HG02884 (cell line): Measurements from ENCODE around the gene GCA.

Source experiments
- ATAC-seq: cut with Tn5 transposase; IDR thresholded peaks from one replicate; pipeline ENCODE4 v1.9.1; 2021; ENCODE audit warnings: mild to moderate bottlenecking, moderate library complexity; ENCODE audit not compliant: unreplicated experiment

Gene GCA

DNA sequence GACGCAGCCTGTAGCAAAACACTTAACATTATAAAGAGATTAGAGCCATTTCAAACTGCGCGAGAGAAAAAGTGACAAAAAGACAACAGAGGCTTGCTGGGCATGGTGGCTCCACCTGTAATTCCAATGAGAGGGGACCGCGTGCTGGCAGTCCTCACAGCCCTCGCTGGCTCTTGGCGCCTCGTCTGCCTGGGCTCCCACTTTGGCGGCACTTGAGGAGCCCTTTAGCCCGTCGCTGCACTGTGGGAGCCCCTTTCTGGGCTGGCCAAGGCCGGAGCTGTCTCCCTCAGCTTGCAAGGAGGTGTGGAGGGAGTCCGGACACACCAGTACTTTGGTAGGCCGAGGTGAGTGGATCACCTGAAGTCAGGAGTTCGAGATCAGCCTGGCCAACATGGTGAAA, 16.1 kb upstream of the GCA start:
- ATAC-seq = no peak

DNA sequence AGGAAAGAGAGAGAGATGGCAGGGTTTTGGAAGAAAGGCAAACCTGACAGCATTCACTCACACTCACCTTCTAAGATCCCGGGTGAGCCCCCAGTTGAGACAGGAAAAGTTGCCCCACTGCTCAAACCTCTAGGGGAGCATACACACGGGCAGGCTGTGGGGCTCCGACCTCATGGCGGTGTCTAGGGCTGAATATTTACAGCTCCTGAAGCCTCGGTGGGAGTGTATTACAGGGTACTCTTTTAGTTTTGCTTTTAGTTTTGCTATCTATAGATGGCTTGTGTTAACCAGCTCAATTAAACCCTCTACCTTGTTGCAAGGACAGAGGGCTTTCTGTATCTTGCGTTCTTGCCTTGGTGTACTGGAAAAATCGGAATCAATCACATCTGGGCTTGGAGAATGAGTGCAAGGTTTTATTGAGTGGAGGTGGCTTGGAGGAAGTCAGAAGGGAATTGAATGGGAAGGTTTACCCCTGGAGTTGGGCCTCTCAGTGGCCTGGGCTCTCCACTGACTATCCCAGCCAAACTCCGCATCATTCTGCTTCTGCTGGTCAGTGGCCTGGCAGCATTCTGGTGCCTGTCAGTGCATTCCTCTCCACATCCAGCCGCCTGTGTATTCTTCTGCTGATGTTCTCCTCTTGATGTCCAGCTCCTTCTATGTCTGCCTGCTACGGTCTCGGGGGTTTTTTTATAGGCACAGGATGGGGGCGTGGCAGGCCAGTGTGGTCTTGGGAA, 15.3 kb upstream of the GCA start:
- peak; percentile 79 for ATAC-seq

DNA sequence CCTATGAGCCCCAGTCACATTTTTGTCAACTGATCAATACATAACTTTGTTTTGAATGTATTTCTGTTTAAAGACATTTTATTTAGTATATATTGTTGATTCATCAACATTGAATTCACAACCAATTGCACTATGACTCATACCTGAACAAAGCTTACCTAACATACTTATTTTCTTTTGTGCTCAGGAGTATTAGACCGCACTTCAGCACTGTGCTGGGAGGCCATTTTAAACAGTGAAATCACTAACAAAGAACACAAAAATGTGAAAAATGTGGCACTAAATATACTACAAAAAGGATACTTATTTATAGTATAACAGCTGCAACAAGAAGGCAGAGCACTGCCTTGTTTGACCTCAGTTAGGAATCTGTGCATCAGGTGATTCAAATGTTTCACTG, 13.1 kb upstream of the GCA start:
- ATAC-seq = no peak

DNA sequence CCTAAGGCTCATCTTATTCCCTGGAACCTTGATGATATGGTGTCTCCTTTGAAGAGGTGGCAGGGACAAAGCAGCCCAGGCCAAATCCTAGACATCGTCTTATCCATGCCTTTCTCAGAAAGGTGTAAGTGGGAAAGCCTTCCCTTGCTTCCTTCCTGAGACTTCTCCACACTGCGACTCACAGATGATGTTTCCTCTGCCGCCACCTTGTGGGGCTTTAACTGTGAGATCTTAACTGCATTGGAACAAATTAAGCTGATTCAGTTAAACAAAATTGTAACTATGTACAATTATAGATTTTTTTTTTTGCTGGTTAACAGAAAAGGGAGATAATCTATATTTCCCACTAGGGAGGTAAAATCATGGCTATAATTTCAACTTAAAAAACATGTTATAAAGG, 10.0 kb upstream of the GCA start:
- peak; percentile 63 for ATAC-seq

DNA sequence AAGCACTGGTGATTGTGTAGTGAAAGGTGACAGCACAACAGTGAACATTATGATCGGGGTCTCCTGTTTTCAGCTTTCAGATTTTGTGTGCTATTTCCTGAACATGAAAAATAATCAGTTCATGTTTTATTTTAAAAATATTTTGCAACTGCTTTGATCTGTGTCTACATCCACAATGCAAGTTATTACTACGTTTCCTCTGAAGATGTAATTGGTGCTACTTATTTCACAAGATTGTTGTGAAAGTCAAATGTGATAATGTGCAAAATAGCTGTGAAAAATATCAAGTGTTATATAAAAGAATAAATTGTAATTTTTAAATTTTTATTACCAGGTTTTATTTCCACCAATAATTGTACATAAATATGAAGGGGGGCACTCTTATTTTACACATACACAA, 6.1 kb upstream of the GCA start:
- ATAC-seq = no peak

DNA sequence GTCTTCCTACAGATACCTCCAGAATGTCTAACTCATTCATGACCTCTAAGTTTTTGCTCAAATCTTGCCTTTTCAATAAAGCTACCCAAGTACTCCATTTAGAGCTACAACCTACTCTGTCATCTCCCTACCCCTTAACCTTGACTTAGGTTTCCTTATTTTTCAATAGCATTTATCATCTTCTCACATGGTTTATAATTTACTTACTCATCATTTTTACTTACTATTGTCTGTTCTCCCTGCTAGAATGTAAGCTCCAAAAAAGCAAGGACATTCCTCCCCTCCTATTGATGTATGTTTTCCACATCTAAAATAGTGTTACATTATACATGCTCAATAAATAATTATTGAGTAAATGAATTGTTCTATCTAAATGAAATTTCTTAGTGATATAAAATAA, 3.1 kb upstream of the GCA start:
- no peak for ATAC-seq

DNA sequence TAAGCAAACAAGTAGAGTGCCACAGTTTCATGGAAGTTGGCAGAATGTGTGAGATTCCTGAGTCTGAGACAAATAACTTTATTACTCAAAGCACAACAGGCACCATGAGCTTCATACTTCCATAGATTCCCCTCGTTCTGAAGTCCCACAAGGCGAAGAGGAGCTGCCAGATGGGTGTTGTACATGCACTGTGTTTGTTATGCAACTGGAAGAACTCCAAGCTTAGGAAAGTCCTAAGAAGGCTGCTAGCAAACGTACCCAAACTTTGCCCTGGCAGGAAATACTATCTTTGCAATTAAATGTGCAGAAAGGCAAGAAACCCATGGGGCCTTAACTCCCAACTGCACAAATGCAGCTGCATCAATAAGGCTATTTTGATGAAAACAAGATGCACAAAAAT, 1.6 kb upstream of the GCA start:
- ATAC-seq = no peak

DNA sequence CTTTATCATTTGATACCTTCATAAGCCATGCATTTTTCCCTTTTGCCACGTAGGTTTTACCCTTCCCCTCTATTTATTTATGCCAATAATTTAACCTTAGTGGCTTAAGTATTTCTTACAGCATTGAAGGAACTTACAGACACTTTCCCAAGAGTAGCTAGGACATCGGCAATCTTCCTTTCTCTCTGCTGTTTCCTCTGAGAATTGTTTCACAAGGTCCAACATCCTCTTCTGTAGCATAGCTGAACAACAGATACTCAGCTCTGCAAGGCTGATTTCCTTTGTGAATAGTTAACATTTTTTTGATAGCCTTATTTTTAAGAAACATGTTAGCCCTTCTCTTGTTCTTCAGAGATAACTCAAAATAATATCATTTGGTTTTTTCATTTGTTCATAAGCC, 1.1 kb upstream of the GCA start:
- ATAC-seq = no peak

DNA sequence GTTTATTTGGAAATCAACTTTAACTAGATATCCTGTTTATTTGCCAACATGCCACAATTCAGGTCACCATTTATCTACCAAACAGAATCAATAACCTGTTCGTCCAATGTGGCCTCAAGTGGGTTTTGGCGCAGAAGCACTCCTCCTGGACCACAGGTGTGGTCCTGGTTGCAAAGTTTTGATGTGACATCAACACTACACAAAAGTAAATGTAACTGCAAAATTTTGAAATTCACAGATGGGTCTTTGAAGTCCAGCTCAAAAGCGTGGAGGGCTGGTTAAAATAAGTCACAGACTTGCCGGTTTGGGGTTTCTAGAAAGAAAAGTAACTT, 474 bp upstream of the GCA start:
- no peak for ATAC-seq

DNA sequence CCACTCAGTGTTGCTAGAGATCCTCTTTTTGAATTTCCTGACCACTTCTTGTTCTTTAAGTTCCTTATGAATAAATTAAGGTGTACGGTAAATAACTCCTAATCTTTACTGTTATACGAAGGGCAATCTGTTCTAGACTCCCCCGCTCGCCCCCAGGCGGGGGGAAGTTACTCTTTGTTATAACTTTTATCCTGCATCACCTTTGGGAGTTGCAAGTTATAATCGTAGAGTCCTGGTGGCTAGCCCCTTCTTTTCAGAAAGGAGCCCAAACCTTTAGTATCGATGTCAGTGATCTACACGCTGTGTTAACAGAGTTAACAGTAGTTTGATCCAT, 652 bp downstream of the GCA start:
- no peak for ATAC-seq

DNA sequence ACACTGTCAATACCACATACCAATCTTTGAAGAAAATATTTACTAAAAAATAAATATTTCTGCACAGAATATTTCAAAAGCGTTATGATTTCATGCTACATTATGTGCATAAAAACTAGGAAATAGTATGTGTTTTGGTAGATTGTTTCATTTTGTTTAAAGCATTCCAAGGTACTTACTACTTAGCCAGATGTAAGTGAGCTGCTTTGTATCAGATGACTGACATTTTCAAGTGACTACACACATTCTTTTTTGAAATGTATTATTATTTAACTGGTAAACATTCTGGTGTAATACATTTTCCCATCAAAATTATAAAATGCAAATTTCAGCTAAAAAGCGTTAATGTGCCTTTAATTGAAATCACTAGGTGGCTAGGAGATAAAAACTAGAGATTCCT, 21.5 kb downstream of the GCA start:
- ATAC-seq = no peak

DNA sequence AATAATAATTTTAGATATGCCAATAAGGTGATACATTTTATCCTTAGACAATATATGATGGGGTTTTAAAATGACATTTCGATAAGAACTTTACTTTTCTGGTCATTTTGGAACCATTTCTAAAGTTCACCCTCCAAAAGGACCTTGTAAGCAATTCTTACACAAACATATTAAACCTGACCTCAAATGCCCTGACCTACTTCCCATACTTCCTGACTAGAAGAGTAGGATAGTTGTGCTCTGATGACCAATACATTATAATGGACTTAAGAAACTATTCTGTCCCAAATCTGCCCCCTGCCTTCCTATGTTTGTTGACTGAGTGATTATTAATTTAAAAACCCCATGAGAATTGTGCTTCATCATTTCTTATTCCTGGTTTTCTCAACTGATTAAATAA, 24.6 kb downstream of the GCA start:
- ATAC-seq = no peak

DNA sequence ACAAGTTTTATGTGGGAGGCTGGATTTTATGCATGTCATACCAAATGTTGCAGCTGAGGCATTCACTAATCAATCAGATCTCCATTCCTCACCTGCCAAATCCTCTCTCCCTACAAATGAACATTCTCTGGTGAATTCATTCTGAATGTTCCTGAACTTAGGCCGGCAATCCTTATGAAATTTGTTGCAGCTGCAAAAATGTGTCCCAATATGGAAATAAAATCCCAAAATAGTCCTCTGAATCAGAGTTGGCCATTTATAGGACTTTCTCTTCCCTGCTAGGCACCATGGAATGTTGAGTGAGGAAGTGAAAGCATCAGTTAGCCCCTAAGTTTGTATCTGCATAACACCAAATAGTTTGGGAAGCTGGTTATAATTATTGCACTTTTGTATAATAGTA, 25.6 kb downstream of the GCA start:
- no peak for ATAC-seq

DNA sequence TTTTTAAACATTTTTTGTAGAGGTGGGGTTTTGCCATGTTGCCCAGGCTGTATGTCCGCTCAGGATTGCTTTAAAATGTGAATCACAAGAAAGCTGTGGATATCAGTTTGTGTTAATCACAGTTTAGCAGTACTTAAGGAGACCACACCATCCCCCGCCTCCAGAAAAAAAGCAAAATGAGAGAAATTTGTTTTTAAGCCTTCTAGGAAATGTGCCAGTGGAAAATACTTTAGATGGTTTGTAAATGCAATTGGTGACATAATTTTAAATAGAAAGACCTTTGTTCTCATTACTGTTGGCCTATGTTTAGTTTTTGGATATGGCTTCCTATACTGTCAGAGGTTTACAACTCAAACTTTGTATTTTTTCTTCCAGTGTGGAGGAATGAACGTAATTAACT, 27.0 kb downstream of the GCA start:
- no peak for ATAC-seq

DNA sequence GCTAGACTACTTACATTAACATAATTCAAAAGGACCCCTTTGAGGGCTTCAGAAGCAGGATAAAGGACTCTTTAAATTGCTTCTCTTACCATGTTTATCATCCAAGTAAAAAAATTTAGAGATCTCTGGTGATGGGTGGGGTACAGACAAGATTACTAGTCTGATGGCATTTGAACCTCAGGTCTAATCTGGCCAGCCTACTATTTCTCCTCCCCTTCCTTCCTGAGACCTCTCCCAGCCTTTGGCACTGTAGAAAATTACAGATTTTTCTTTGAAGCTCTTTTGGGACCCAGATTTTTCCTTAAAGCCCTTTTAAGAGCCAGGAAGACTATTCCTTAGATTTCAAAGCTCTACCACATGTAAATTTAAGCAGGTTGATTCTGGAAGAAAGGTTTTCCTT, 28.9 kb downstream of the GCA start:
- no peak for ATAC-seq

DNA sequence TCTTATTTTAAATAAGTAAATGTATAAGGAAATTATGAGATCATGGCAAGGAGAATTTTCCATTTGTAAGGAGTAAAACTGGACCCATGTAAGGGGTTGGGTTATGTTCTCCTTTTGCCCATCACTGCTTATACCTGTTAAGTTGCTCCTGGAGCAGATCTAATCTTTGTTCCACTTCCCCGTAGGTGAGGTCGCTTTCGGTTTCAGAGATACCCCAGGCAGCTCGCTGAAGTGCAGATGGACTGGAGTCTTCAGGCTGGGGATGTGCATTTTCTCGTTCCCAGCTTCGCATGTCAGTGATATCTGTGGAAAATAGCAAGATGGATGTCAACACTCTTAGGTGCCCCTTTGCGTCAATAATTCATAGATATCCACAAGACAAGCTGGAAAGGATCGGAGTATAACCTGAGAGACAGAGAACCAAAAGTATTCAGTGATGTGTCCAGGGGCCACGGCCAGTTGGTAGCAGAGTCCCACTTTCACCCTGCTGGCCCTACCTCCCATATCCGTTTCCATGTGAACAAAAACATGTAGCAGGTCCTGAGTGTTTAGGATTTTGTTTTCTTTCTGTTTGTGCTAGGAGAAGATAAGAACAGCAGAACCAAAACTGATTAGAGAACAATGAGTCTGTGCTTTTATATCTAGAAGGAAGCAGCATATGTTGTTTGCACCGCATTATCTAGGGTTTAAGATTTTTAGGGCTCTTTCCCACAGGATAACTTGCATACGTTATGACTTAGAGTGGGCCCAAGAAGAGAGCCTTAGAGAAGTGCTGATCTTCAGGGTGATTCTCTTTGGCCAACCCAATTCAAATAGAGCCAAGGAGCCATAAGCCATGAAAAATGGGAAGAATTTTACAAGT, 36.0 kb downstream of the GCA start:
- ATAC-seq = no peak

DNA sequence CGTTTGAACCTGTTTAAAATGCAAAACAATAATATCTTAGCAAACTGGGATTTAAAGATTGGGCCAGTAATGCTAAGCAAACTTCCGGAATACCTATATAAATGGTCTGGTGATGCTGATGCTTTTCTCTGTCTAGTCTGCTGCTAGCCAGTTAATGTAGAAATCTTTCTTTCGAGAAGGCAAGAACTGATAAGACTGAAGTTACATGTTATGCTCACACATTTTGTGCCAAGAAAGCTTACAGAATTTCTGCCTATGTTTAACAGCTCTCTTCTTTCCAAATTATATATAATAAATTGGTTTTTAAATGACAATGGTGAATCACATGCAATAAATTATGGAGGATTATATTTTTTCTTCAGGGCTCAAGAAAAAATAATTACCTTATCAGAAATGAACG, 37.9 kb downstream of the GCA start:
- ATAC-seq = no peak

DNA sequence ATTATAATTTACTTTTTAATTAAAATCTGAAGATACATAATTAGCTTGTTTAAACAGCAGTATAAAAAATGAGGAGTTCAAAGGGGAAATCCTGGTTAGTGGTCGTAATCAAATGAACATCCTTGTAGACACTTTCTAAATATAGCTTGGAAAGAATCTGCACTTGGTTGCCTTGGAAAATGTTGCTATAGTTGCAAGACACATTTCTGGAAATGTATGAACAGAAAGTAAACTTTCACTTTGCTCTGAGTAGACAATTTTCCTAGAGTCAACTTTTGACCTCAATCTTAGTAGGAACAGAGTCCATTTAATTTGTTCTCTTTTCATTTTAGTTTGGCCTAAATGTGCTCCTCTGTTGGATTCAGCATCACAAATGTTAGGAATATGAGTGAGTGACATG, 38.3 kb downstream of the GCA start:
- no peak for ATAC-seq

DNA sequence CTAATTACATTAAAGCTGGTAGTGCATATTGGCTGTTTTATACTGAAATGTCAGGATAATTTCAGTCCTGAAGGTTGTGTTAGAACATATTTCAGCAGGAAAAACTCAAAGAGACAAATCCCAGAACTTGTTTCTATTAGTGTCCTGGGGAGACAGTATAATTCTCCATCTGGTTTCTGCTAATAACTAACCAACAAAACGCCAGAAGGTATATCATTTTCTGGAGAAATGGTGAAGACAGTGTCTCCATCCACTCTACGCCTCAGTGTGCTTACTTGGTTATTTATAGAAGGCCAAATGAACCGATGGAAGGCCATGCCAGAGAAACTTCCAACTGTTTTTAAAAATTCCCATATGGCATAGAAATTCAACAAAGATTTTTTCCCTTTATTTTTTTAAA, 41.6 kb downstream of the GCA start:
- no peak for ATAC-seq

DNA sequence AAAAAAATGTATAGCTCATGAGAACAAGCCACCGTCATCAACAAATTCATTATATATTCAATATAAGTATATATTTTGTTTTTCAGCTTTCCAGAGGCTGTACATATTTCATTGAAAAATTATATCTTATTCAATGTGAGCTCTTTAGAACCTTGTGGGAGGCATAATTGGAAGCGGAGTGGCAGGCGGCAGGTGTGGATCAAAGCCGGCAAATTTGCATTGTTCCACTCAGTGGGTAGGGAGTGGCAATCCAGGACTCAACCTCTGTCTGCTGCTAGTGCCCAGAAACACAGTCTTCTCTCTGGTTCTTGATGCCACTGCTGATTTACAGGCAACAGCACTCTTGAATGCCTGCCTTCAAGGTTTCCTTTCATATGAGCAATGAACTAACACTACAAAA, 46.9 kb downstream of the GCA start:
- ATAC-seq = no peak

DNA sequence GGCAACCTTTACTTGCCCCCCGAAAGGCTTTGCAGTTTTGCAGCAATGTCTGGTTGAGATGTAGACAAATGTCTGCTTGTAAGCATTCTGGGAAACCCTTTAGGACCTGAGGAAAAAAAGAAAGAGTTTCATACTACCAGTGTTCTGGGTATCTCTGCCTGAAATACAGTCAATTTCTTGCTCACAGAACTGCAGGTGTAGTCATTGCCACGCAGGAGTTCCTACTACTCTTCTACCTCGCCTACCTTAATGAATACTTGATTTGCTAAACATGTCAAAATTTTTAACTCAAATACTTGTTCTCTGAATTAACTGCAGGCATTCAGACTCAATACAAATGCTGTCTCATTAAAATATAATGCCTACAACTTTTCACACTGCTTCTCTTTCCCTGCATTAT, 56.4 kb downstream of the GCA start:
- no peak for ATAC-seq

DNA sequence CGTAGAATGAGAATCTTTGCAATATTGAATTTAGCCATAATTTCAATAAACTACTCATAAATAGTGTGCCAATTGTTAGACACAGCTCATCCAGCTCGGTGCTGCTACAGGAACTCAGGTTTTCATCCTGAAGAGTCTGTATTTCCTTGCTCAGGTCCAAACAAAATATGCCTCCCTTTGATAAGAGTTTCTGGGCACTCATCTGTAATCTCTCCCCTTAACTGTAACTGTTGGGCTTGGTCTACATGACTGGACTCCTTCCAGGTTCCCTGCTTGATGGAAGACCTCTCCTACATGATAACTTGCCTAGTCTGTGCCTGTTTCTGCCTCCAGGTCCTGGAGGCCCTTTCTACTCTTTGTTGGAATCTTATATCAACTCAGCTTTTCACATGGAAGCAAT, 57.9 kb downstream of the GCA start:
- no peak for ATAC-seq

DNA sequence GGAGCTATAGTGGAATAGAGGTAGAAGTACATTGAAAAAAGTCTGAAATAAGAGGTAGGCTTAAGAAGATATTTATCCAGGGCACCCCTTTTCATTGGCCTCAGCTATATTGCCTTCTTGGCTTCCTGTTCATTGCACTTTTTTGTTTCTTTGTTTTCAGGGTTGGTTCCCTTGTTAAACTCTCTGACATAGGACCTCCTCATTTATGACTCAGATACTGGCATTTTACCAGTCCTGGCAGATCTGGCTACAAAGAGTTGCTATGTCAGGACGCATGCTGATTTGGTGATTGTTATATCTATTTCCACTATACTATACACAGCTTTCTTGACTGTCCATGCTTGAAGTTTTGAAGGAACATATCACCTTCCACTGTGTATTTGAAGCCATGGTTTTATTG, 60.0 kb downstream of the GCA start:
- ATAC-seq = no peak
